Measurements from ENCODE around the gene IL20.
"Not testable (repeated sequence)": the region's sequence is repeated elsewhere in the genome, so short reads cannot be mapped to it uniquely, and the experiment has no call there.

IL20 gene

GRCh38 chr1:206843626-206844025 is 21.8 kb upstream of the IL20 start:
- DNase-seq (ENCODE audit: low spot score) = no peak

- DNase-seq (ENCODE audit: low spot score) = no peak
Observed at GRCh38 chr1:206846487-206846886, 18.9 kb upstream of the IL20 start.

GRCh38 chr1:206847337-206847834 is 18.0 kb upstream of the IL20 start:
- no peak for DNase-seq (ENCODE audit: low spot score)

GRCh38 chr1:206847946-206848345 is 17.5 kb upstream of the IL20 start:
- DNase-seq (ENCODE audit: low spot score) = no peak

GRCh38 chr1:206850401-206850800 is 15.0 kb upstream of the IL20 start:
- no peak for DNase-seq (ENCODE audit: low spot score)

- DNase-seq (ENCODE audit: low spot score) = no peak
Observed at GRCh38 chr1:206851341-206852010, 13.9 kb upstream of the IL20 start.

- not testable (repeated sequence) for DNase-seq (ENCODE audit: low spot score)
Observed at GRCh38 chr1:206852662-206853061, 12.8 kb upstream of the IL20 start.

GRCh38 chr1:206853696-206854095 is 11.7 kb upstream of the IL20 start:
- DNase-seq (ENCODE audit: low spot score) = not testable (repeated sequence)

- DNase-seq (ENCODE audit: low spot score) = no peak
Observed at GRCh38 chr1:206854401-206855129, 10.9 kb upstream of the IL20 start.

GRCh38 chr1:206855859-206856258 is 9.6 kb upstream of the IL20 start:
- no peak for DNase-seq (ENCODE audit: low spot score)

GRCh38 chr1:206856674-206857464 is 8.6 kb upstream of the IL20 start:
- DNase-seq (ENCODE audit: low spot score) = no peak

GRCh38 chr1:206859082-206859521 is 6.3 kb upstream of the IL20 start:
- no peak for DNase-seq (ENCODE audit: low spot score)

GRCh38 chr1:206860165-206860564 is 5.3 kb upstream of the IL20 start:
- DNase-seq (ENCODE audit: low spot score) = no peak

- no peak for DNase-seq (ENCODE audit: low spot score)
Observed at GRCh38 chr1:206863266-206863665, 2.2 kb upstream of the IL20 start.

GRCh38 chr1:206866062-206866461 is 639 bp downstream of the IL20 start:
- no peak for DNase-seq (ENCODE audit: low spot score)

GRCh38 chr1:206867239-206867638 is 1.8 kb downstream of the IL20 start:
- DNase-seq (ENCODE audit: low spot score) = no peak

- no peak for DNase-seq (ENCODE audit: low spot score)
Observed at GRCh38 chr1:206867716-206868115, 2.3 kb downstream of the IL20 start.

GRCh38 chr1:206868264-206868663 is 2.8 kb downstream of the IL20 start:
- no peak for DNase-seq (ENCODE audit: low spot score)

- DNase-seq (ENCODE audit: low spot score) = no peak
Observed at GRCh38 chr1:206872139-206872538, 6.7 kb downstream of the IL20 start.

- no peak for DNase-seq (ENCODE audit: low spot score)
Observed at GRCh38 chr1:206873603-206874188, 8.3 kb downstream of the IL20 start.

- DNase-seq (ENCODE audit: low spot score) = no peak
Observed at GRCh38 chr1:206875752-206876377, 10.4 kb downstream of the IL20 start.

- no peak for DNase-seq (ENCODE audit: low spot score)
Observed at GRCh38 chr1:206878456-206878855, 13.0 kb downstream of the IL20 start.
